Dendritic cell treated with granulocyte-macrophage colony-stimulating factor and Interleukin-4, amounts not matched to agents 40 ng/mL and 50 ng/mL, for 4 days (primary cell): ENCODE measurements around the gene OR10P1.
"Not testable (repeated sequence)": the region's sequence is repeated elsewhere in the genome, so short reads cannot be mapped to it uniquely, and the experiment has no call there.

Experiments
- H3K27ac Mint-ChIP-seq: one replicate; pipeline ENCODE4 v1.8.0; 2022; ENCODE audit warnings: mild to moderate bottlenecking, mixed read lengths
- H3K27me3 Mint-ChIP-seq: one replicate; pipeline ENCODE4 v1.8.0; 2022; ENCODE audit warnings: mild to moderate bottlenecking, mixed read lengths
- H3K36me3 Mint-ChIP-seq: one replicate; pipeline ENCODE4 v1.8.0; 2022; ENCODE audit warnings: low read depth, mixed read lengths
- H3K4me1 Mint-ChIP-seq: one replicate; pipeline ENCODE4 v1.8.0; 2022; ENCODE audit warnings: low read depth, mixed read lengths
- H3K4me3 Mint-ChIP-seq: one replicate; pipeline ENCODE4 v1.8.0; 2022; ENCODE audit warnings: mild to moderate bottlenecking, moderate library complexity, mixed read lengths
- H3K9me3 Mint-ChIP-seq: one replicate; pipeline ENCODE4 v1.8.0; 2022; ENCODE audit warnings: mixed read lengths
- intact Hi-C: fragments of 100-400 bp; cut with micrococcal nuclease; formaldehyde crosslinking; loops from one replicate; pipeline ENCODE4 v1.15.0; 2022

The OR10P1 gene

DNA sequence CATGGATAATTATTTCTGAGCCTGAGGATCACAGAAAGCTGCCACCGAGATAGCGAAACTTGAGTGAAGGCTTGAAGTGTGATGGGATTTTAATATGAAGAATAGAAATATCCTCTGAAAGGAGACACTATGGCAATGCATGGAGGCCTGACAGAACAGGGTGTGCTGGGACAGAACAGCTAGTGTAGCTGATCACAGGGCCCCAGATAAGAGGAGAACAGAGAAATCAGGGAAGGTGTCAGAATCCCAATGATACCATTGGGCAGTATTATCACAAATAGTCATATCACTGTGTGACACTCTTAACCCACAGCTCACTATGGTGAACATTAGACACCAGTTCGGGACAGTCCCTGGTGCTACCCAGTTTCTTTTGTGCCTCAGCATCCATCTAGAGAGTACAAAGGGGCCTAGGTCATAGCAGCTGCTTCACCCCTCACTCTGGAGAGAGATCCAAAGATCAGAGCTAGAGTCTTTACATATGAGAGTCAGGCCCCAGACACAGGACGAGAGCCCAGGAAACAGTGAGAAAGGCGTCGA lies 506 bp upstream of the OR10P1 start:
- H3K36me3 Mint-ChIP-seq: no peaks in the 10 kb centered on the region
- H3K4me1 Mint-ChIP-seq: peaks cover 49% of the 10 kb centered on the region
- no peak overlapping the region for H3K4me3 Mint-ChIP-seq
- H3K27me3 Mint-ChIP-seq: peaks cover 2% of the 10 kb centered on the region
- intact Hi-C loops: no loop called here
- H3K9me3 Mint-ChIP-seq: no peaks in the 10 kb centered on the region
- H3K27ac Mint-ChIP-seq: no peak overlapping the region

DNA sequence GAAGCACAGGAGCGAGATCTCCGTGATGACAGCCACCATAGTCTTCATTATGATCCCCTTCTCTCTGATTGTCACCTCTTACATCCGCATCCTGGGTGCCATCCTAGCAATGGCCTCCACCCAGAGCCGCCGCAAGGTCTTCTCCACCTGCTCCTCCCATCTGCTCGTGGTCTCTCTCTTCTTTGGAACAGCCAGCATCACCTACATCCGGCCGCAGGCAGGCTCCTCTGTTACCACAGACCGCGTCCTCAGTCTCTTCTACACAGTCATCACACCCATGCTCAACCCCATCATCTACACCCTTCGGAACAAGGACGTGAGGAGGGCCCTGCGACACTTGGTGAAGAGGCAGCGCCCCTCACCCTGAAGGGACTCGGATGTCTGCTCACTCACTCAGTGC lies 775 bp downstream of the OR10P1 start:
- H3K36me3 Mint-ChIP-seq: no peaks in the 10 kb centered on the region
- H3K27me3 Mint-ChIP-seq: peaks cover 2% of the 10 kb centered on the region
- H3K27ac Mint-ChIP-seq: no peak overlapping the region
- H3K4me3 Mint-ChIP-seq: no peak overlapping the region
- peaks cover 49% of the 10 kb centered on the region for H3K4me1 Mint-ChIP-seq
- intact Hi-C loops: no loop called here
- no peaks in the 10 kb centered on the region for H3K9me3 Mint-ChIP-seq

DNA sequence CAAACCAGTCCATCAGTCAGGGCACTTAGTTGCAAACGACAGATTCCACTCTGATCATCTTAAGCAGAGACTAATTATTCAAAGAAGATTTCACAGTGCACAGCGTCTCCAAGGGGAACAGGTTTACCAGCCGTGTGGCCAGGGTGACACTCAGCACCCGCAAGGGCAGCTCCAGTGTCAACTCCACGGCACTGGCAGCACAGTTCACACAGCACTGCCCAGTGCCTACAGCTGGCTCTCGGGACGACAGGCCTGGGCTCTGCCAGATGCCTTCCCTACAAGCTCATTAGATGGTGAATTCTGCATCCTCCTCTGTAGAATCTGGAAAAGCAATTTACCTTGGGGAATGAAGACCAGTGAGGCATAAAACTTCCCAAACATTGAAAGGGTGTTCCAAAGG lies 4.9 kb downstream of the OR10P1 start:
- H3K4me3 Mint-ChIP-seq: no peak overlapping the region
- intact Hi-C loops: no loop called here
- peaks cover 1% of the 10 kb centered on the region for H3K36me3 Mint-ChIP-seq
- peaks cover 2% of the 10 kb centered on the region for H3K27me3 Mint-ChIP-seq
- H3K27ac Mint-ChIP-seq: peak overlapping the region; percentile 74
- H3K9me3 Mint-ChIP-seq: peaks cover 2% of the 10 kb centered on the region
- peaks cover 74% of the 10 kb centered on the region for H3K4me1 Mint-ChIP-seq

DNA sequence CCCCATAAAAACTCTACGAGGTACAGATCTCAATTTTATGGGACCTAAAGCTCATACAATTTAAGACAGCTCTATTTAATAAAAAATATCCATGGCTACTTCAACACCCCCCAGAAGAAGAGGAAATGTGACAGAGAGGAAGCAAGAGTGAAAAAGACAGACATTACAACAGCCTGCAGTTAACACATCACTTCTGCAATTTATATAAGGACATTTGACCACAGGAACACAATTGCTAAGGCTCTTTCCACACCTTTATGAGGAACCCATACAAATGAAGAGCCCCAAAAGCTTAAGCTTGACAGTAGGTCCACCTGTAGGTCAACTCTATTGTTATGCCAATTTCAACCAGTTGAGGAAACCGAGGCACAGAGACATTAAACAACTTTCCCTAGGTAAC lies 5.6 kb downstream of the OR10P1 start:
- Mint-ChIP-seq H3K4me3 (no peak overlapping the region), H3K27me3 (peaks cover 2% of the 10 kb centered on the region), H3K36me3 (peaks cover 7% of the 10 kb centered on the region), H3K9me3 (peaks cover 9% of the 10 kb centered on the region), H3K27ac (peak overlapping the region; percentile 74), H3K4me1 (peaks cover 74% of the 10 kb centered on the region)
- intact Hi-C loops: no loop called here

DNA sequence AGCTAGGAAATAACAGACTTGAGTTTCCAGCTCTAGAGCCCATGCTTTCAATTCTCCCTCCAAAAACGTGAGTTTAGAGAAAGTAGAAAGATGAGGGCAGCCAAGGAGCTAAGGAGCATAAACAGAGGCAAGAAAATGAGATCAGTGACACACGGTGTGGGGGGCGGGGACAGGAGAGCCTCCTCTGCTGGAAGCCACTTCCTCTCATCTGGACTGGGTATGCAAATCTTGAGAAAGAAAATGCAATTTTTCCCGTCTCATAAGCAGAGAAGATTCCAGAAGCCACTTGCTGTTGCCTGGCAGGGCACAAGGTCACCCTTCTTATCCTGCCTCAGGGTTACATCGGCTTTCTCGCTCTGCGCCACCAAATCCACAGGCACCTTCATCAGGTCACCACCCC lies 6.0 kb downstream of the OR10P1 start:
- Mint-ChIP-seq H3K9me3 (peaks cover 9% of the 10 kb centered on the region), H3K27ac (peak overlapping the region; percentile 74), H3K27me3 (peaks cover 2% of the 10 kb centered on the region), H3K36me3 (peaks cover 7% of the 10 kb centered on the region), H3K4me3 (no peak overlapping the region), H3K4me1 (peaks cover 71% of the 10 kb centered on the region)
- intact Hi-C loops: no loop called here

DNA sequence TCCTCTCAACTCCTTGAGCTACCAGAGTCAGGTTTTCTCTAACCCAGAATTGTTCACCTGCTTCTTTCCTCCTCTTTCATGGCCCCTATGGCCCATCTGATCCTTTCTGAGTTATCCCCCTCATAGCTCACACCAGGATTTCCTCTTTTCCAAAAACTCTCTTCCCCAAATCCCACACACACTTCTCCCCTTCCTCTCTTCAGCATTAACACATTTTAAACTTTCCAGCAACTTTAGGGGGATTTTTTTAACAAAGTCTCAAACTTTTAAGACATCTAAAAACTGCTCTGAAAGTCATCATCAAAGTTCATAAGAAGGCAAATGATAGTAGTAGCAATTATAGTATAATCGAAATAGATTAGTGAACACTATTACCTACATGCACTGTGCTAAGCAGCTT lies 7.9 kb downstream of the OR10P1 start:
- intact Hi-C loops: no loop called here
- H3K9me3 Mint-ChIP-seq: peaks cover 15% of the 10 kb centered on the region
- H3K36me3 Mint-ChIP-seq: peaks cover 17% of the 10 kb centered on the region
- H3K27me3 Mint-ChIP-seq: no peaks in the 10 kb centered on the region
- H3K27ac Mint-ChIP-seq: peak overlapping the region; percentile 48
- peaks cover 66% of the 10 kb centered on the region for H3K4me1 Mint-ChIP-seq
- no peak overlapping the region for H3K4me3 Mint-ChIP-seq

DNA sequence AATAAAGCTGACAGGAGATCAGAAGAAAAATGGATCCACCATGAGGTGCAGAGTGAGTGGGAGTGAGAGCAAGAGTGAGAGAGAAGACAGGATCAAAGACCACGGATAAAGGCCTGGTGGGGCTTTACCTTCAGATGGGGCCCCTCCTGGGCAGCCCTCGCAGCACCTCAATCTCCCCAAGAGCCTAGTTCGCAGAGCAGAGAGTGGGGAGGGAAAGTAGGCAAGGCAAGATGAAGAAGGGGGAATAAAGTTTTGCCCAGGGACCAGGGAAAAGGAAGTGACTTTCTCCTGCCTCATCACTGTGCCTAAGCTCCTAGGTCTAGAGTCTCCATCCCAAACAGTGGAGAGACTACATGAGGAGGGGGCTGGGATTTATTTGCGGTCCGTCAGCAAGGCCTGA lies 10.3 kb downstream of the OR10P1 start:
- Mint-ChIP-seq H3K4me1 (peaks cover 64% of the 10 kb centered on the region), H3K9me3 (peaks cover 30% of the 10 kb centered on the region), H3K27ac (peak overlapping the region; percentile 94), H3K36me3 (peaks cover 37% of the 10 kb centered on the region), H3K4me3 (no peak overlapping the region), H3K27me3 (no peaks in the 10 kb centered on the region)
- intact Hi-C loops: no loop called here

DNA sequence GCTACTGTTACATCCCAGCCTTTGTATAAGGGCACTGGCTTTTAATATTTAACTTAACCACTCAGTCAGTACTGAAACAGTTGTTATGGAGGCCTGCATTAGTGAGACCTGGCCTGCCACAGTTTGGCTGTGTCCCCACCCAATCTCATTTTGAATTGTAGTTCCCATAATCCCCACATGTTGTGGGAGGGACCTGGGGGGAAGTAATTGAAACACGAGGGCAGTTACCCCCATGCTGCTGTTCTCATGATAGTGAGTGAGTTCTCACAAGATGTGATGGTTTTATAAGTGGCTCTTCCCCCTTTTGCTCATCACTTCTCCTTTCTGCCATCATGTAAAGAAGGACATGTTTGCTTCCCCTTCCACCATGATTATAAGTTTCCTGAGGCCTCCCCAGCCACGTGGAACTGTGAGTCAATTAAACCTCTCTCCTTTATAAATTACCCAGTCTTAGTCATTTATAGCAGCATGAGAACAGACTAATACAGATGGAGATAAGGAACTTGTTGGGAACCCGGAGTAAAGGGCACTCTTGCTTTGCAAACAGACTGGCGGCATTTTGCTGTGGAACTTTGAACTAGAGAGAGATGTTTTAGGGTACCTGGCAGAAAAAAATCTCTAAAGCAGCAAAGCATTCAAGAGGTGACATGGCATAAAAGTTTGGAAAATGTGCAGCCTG lies 14.1 kb downstream of the OR10P1 start:
- H3K4me1 Mint-ChIP-seq: peaks cover 33% of the 10 kb centered on the region
- H3K4me3 Mint-ChIP-seq, H3K27me3 Mint-ChIP-seq, intact Hi-C loops: not testable (repeated sequence)
- peak overlapping the region; percentile 69 for H3K27ac Mint-ChIP-seq
- peaks cover 41% of the 10 kb centered on the region for H3K36me3 Mint-ChIP-seq
- peaks cover 38% of the 10 kb centered on the region for H3K9me3 Mint-ChIP-seq

DNA sequence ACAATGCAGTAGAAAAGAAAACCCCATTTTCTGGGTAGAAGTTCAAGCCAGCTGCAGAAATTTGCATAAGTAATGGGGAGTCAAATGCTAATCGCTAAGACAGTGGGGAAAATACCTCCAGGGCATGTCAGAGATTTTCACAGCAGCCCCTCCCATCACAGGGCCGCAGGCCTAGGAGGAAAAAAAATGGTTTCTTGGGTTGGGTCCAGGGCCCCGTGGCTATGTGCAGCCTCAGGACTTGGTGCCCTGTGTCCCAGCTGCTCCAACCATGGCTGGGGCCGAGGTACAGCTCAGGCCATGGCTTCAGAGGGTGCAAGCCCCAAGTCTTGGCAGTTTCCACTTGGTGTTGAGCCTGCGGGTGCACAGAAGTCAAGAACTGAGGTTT lies 14.6 kb downstream of the OR10P1 start:
- Mint-ChIP-seq H3K27ac (peak overlapping the region; percentile 69), H3K4me3 (no peak overlapping the region), H3K9me3 (peaks cover 38% of the 10 kb centered on the region), H3K27me3 (no peaks in the 10 kb centered on the region), H3K36me3 (peaks cover 41% of the 10 kb centered on the region), H3K4me1 (peaks cover 31% of the 10 kb centered on the region)
- intact Hi-C loops: no loop called here

DNA sequence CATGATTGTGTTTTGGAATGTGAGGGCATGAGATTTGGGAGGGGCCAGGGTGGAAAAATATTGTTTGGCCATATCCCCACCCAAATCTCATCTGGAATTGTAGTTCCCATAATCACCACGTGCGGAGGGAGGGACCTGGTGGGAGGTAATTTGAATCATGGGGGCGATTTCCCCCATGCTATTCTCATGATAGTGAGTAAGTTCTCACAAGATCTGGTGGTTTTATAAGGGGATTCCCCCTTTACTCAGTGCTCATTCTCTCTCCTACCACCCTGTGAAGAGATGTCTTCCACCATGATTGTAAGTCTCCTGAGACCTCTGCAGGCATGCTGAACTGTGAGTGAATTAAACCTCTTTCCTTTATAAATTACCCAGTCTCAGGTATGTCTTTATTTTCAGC lies 15.7 kb downstream of the OR10P1 start:
- no peak overlapping the region for H3K27ac Mint-ChIP-seq
- H3K4me3 Mint-ChIP-seq: no peak overlapping the region
- peaks cover 28% of the 10 kb centered on the region for H3K9me3 Mint-ChIP-seq
- peaks cover 29% of the 10 kb centered on the region for H3K4me1 Mint-ChIP-seq
- H3K27me3 Mint-ChIP-seq: peaks cover 4% of the 10 kb centered on the region
- H3K36me3 Mint-ChIP-seq: peaks cover 34% of the 10 kb centered on the region
- intact Hi-C loops: no loop called here

DNA sequence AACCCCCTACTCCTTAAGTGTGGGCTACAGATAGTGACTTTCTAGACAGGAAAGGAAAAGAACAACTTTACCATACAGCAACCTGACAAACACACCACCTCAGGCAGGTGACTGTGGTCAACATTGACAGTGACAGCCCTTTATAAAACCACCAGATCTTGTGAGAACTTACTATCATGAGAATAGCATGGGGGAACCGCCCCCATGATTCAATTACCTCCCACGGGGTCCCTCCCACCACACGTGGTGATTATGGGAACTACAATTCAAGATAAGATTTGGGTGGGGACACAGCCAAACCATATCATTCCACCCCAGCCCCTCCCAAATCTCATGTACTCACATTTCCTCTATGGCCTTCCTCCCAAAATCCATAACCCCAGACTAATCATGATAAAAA lies 16.3 kb downstream of the OR10P1 start:
- intact Hi-C loops: no loop called here
- peaks cover 34% of the 10 kb centered on the region for H3K36me3 Mint-ChIP-seq
- peaks cover 29% of the 10 kb centered on the region for H3K4me1 Mint-ChIP-seq
- peaks cover 28% of the 10 kb centered on the region for H3K9me3 Mint-ChIP-seq
- H3K27me3 Mint-ChIP-seq: peaks cover 6% of the 10 kb centered on the region
- no peak overlapping the region for H3K27ac Mint-ChIP-seq
- H3K4me3 Mint-ChIP-seq: no peak overlapping the region

DNA sequence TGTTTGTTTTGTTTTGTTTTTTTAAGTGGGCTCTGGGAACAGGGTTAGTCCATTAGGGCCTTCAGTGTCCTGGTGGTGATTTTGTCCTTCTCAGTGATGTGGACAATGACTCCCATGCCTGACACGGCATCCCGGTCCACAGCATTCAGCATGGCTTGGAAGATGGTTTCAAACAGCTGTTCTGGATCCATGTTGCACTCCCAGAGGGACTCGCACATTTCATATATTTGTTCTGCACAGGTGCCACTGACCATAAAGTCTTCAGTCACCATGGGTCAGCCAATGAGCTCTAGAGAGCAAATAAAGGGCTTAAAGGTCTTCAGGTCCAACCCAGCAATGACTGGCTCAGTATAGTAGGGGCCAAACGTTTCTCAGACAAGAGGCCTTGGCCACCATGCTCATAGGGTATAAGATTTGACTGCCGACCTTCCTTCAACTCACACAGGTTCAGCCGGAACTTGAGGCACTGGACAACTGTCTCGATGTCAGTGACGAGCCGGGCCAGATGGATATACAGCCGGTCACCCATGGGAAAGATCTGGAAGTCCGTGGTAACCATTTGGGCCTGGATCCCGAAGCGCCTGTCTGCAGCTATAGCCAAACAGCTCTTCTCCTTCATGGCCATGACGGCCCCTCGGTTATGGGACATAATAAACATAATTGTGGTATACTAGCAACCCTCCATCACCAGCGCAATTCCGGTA lies 18.0 kb downstream of the OR10P1 start:
- H3K4me1 Mint-ChIP-seq: peaks cover 31% of the 10 kb centered on the region
- peaks cover 22% of the 10 kb centered on the region for H3K9me3 Mint-ChIP-seq
- intact Hi-C loops: loop anchor here (5.0 kb wide), 1 partner anchor 32 kb away; no protein-coding TSS in a partner anchor
- no peak overlapping the region for H3K27ac Mint-ChIP-seq
- peaks cover 24% of the 10 kb centered on the region for H3K36me3 Mint-ChIP-seq
- H3K27me3 Mint-ChIP-seq: peaks cover 6% of the 10 kb centered on the region
- H3K4me3 Mint-ChIP-seq: no peak overlapping the region

DNA sequence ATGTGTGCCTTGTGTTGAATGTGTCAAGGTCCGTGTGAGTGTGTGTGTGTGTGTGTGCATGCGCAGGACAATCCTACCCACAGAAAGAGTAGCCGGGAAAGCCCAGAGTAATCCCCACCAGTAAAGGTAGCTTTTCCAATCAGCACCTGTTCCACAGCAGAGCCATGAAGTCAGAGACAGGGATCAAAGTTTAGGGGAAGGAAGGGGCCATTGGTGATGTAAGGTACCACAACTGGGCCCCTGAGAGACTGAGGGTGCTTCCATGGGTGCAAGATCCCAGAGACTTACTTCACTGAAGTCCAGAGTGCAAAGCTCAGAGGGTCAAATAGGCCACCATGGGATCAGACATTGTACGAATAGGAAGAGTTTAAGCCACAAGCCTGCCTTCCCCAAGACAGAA lies 20.5 kb downstream of the OR10P1 start:
- H3K27ac Mint-ChIP-seq: no peak overlapping the region
- H3K4me1 Mint-ChIP-seq: peaks cover 16% of the 10 kb centered on the region
- no peak overlapping the region for H3K4me3 Mint-ChIP-seq
- H3K36me3 Mint-ChIP-seq: peaks cover 3% of the 10 kb centered on the region
- H3K27me3 Mint-ChIP-seq: peaks cover 6% of the 10 kb centered on the region
- intact Hi-C loops: loop anchor here (5.0 kb wide), 1 partner anchor 35 kb away; no protein-coding TSS in a partner anchor
- H3K9me3 Mint-ChIP-seq: peaks cover 7% of the 10 kb centered on the region

DNA sequence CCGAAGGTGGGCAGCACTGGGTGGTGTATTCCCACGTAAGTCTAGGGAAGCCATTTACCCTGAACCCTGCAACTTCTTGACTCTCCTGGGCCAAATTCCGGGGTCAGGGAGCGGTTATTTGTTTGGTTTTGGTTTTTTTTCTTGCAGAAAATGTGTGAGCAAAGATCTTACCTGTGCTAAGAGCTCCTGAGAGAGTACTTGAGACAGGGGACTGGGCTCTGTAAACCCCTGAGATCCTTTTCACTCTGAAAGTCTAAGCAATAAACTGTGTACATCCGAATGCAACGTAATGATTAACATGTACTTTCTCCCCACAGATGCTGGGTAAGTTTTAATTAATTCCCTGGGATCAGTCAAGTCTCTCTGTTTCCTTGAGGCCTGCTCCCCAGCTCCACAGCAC lies 21.5 kb downstream of the OR10P1 start:
- no peak overlapping the region for H3K27ac Mint-ChIP-seq
- no peak overlapping the region for H3K4me3 Mint-ChIP-seq
- H3K9me3 Mint-ChIP-seq: peaks cover 3% of the 10 kb centered on the region
- no peaks in the 10 kb centered on the region for H3K36me3 Mint-ChIP-seq
- H3K27me3 Mint-ChIP-seq: peaks cover 6% of the 10 kb centered on the region
- H3K4me1 Mint-ChIP-seq: peaks cover 16% of the 10 kb centered on the region
- intact Hi-C loops: loop anchor here (5.0 kb wide), 1 partner anchor 36 kb away; no protein-coding TSS in a partner anchor
